H1 (cell line): ENCODE results near the gene NAGS. TPM values are rescaled to one million over a fixed set of nuclear protein-coding genes. Genes with fewer than 3 reads are reported as not detected.

ENCODE experiments used
- CTCF ChIA-PET: fragments of 300-600 bp; sonication (Branson Sonifier 250); formaldehyde crosslinking; loops from one replicate; lab custom pipeline; 2021; ENCODE audit not compliant: partially characterized antibody; lab: Charles Lee
- POLR2A ChIA-PET: fragments of 300-600 bp; sonication (Branson Sonifier 250); formaldehyde crosslinking; loops from one replicate; lab custom pipeline; 2021; ENCODE audit warnings: inconsistent platforms; ENCODE audit not compliant: partially characterized antibody; lab: Charles Lee
- DNase-seq, 2 experiments: peaks; one replicate each; pipeline versions ENCODE4 v3.0.0 to v3.0.0-alpha.2; 2010 to 2022; ENCODE audit warnings: low spot score in 2 of 2, low read depth in 1 of 2, mixed read lengths in 1 of 2
- FAIRE-seq: peaks from 2 replicates; lab custom pipeline; 2011; peaks lifted over from hg19 to GRCh38; lab: Jason Lieb, UNC
- H2AFZ ChIP-seq: 2 replicates; pipeline ENCODE4 v1.8.1; 2012; ENCODE audit warnings: low read length, inconsistent platforms
- H2AK5ac ChIP-seq: 2 replicates; pipeline ENCODE4 v1.6.1; 2013; ENCODE audit warnings: low read depth, low read length
- H2BK120ac ChIP-seq: replicated peaks from 2 replicates; pipeline ENCODE3; 2013; ENCODE audit warnings: low read depth, low read length, inconsistent platforms
- H2BK12ac ChIP-seq: 2 replicates; pipeline ENCODE4 v1.6.1; 2013; ENCODE audit warnings: low read depth, low read length
- H2BK15ac ChIP-seq: 2 replicates; pipeline ENCODE4 v1.6.1; 2013; ENCODE audit warnings: low read length
- H2BK20ac ChIP-seq: 2 replicates; pipeline ENCODE4 v1.6.1; 2013; ENCODE audit warnings: low read length
- H2BK5ac ChIP-seq: 2 replicates; pipeline ENCODE4 v1.6.1; 2013; ENCODE audit warnings: low read depth, low read length
- H3K14ac ChIP-seq: 2 replicates; pipeline ENCODE4 v1.6.1; 2013; ENCODE audit warnings: inconsistent platforms; ENCODE audit not compliant: insufficient read length
- H3K18ac ChIP-seq: 2 replicates; pipeline ENCODE4 v1.6.1; 2013; ENCODE audit warnings: low read length; ENCODE audit errors: extremely low read depth
- H3K23ac ChIP-seq: 2 replicates; pipeline ENCODE4 v1.6.1; 2013; ENCODE audit warnings: inconsistent platforms; ENCODE audit not compliant: insufficient read length
- H3K23me2 ChIP-seq: 2 replicates; pipeline ENCODE4 v1.6.1; 2013; ENCODE audit warnings: low read depth, low read length
- H3K27ac ChIP-seq: 2 replicates; pipeline ENCODE4 v1.6.1; 2011; ENCODE audit warnings: low read depth, low read length, inconsistent platforms
- H3K27me3 ChIP-seq, 4 experiments: replicated peaks in 1 of 4; 1 replicate in 1 of 4; 2 replicates in 3 of 4; pipeline versions ENCODE4 v1.6.1 to v1.8.1; 2011 to 2013; ENCODE audit warnings: low read length in 3 of 4, mild to moderate bottlenecking in 3 of 4, inconsistent platforms in 2 of 4, mixed read lengths in 2 of 4, moderate library complexity in 1 of 4; ENCODE audit not compliant: control insufficient read depth in 3 of 4, insufficient read depth in 3 of 4; ENCODE audit errors: extremely low read depth in 1 of 4
- H3K36me3 ChIP-seq, 4 experiments: 2 replicates each; pipeline versions ENCODE4 v1.6.1 to v1.8.1; 2011 to 2013; ENCODE audit warnings: mild to moderate bottlenecking in 4 of 4, low read length in 3 of 4, moderate library complexity in 2 of 4, control low read depth in 1 of 4, inconsistent platforms in 1 of 4; ENCODE audit not compliant: insufficient read depth in 4 of 4, control insufficient read depth in 2 of 4
- H3K4ac ChIP-seq: replicated peaks from 2 replicates; pipeline ENCODE3; 2013; ENCODE audit warnings: low read length, low read depth, mixed read lengths, inconsistent platforms; ENCODE audit not compliant: insufficient read length
- H3K4me1 ChIP-seq, 4 experiments: replicated peaks in 1 of 4; 1 replicate in 1 of 4; 2 replicates in 3 of 4; pipeline versions ENCODE4 v1.6.1 to v1.8.1; 2011 to 2013; ENCODE audit warnings: low read length in 3 of 4, inconsistent platforms in 2 of 4, mixed read lengths in 1 of 4; ENCODE audit not compliant: insufficient read depth in 4 of 4, control insufficient read depth in 3 of 4
- H3K4me2 ChIP-seq, 2 experiments: 2 replicates each; pipeline versions ENCODE4 v1.6.1 to v1.8.1; 2011 to 2013; ENCODE audit warnings: low read depth in 2 of 2, low read length in 2 of 2, control low read depth in 1 of 2, inconsistent platforms in 1 of 2, mild to moderate bottlenecking in 1 of 2; ENCODE audit not compliant: insufficient read depth in 1 of 2
- H3K4me3 ChIP-seq, 4 experiments: fragments of 200-600, 300-600 bp in 1 of 4; sonication (generic), shearing (Covaris generic), sonication (Bioruptor Twin) in 1 of 4; 2 replicates each; pipeline versions ENCODE4 v1.5.1 to v1.8.1; 2011 to 2016; ENCODE audit warnings: low read length in 4 of 4, low read depth in 3 of 4, control low read depth in 2 of 4, inconsistent platforms in 2 of 4, mild to moderate bottlenecking in 2 of 4, mixed read lengths in 1 of 4, moderate library complexity in 1 of 4; ENCODE audit not compliant: insufficient read depth in 2 of 4; ENCODE audit errors: extremely low read depth in 1 of 4
- H3K56ac ChIP-seq: replicated peaks from 2 replicates; pipeline ENCODE3; 2013; ENCODE audit warnings: low read depth, mild to moderate bottlenecking, mixed read lengths, low read length, inconsistent platforms; ENCODE audit not compliant: insufficient read length
- H3K79me1 ChIP-seq: 2 replicates; pipeline ENCODE4 v1.6.1; 2013; ENCODE audit warnings: low read depth, low read length, control low read depth
- H3K79me2 ChIP-seq, 2 experiments: 2 replicates each; pipeline versions ENCODE4 v1.6.1 to v1.8.1; 2012 to 2013; ENCODE audit warnings: low read length in 2 of 2, mild to moderate bottlenecking in 2 of 2, inconsistent platforms in 1 of 2; ENCODE audit not compliant: insufficient read depth in 2 of 2, control insufficient read depth in 1 of 2
- H3K9ac ChIP-seq, 4 experiments: replicated peaks in 1 of 4; 1 replicate in 1 of 4; 2 replicates in 3 of 4; pipeline versions ENCODE4 v1.6.1 to v1.8.1; 2011 to 2013; ENCODE audit warnings: low read depth in 3 of 4, low read length in 3 of 4, control low read depth in 2 of 4, mild to moderate bottlenecking in 2 of 4, moderate library complexity in 2 of 4, inconsistent platforms in 1 of 4; ENCODE audit errors: extremely low read depth in 1 of 4
- H3K9me3 ChIP-seq, 2 experiments: 2 replicates each; pipeline versions ENCODE4 v1.6.1 to v1.8.1; 2012 to 2013; ENCODE audit warnings: mild to moderate bottlenecking in 2 of 2, moderate library complexity in 2 of 2, control low read depth in 1 of 2, inconsistent platforms in 1 of 2, low read depth in 1 of 2, low read length in 1 of 2, mixed read lengths in 1 of 2; ENCODE audit not compliant: insufficient read depth in 2 of 2
- H4K20me1 ChIP-seq, 2 experiments: replicated peaks in 1 of 2; 2 replicates each; pipeline versions ENCODE3 to v1.8.1; 2011 to 2013; ENCODE audit warnings: inconsistent platforms in 2 of 2, low read length in 2 of 2, mild to moderate bottlenecking in 1 of 2; ENCODE audit not compliant: insufficient read depth in 2 of 2, control insufficient read depth in 1 of 2
- H4K5ac ChIP-seq: 2 replicates; pipeline ENCODE4 v1.6.1; 2013; ENCODE audit warnings: low read length, low read depth, mixed read lengths, inconsistent platforms; ENCODE audit not compliant: insufficient read length
- H4K8ac ChIP-seq: 2 replicates; pipeline ENCODE4 v1.8.0; 2013; ENCODE audit warnings: mild to moderate bottlenecking, moderate library complexity, low read length, inconsistent platforms; ENCODE audit not compliant: insufficient read depth; ENCODE audit errors: extremely low read depth
- H4K91ac ChIP-seq: replicated peaks from 2 replicates; pipeline ENCODE3; 2013; ENCODE audit warnings: low read length, mixed read lengths, inconsistent platforms; ENCODE audit not compliant: insufficient read length
- ASH2L ChIP-seq: fragments of 200-600, 300-600 bp; sonication (generic); IDR thresholded peaks from one replicate; pipeline ENCODE4 v1.7.1; 2017; ENCODE audit warnings: low read length
- BACH1 ChIP-seq: IDR thresholded peaks from 2 replicates; pipeline ENCODE4 v1.6.1; 2012; ENCODE audit warnings: low read length, improper control_type of control experiment
- CBX8 ChIP-seq: fragments of 300-800, 300-1000 bp; sonication (generic); IDR thresholded peaks from 2 replicates; pipeline ENCODE4 v1.7.1; 2016; ENCODE audit warnings: low read depth, low read length, borderline replicate concordance
- CEBPB ChIP-seq: IDR thresholded peaks from 2 replicates; pipeline ENCODE4 v1.6.1; 2012; ENCODE audit warnings: low read depth, low read length
- CHD2 ChIP-seq: IDR thresholded peaks from 2 replicates; pipeline ENCODE4 v1.6.1; 2012; ENCODE audit warnings: low read length, improper control_type of control experiment
- CTBP2 ChIP-seq: IDR thresholded peaks from 2 replicates; pipeline ENCODE4 v1.7.0; 2011; ENCODE audit warnings: borderline replicate concordance, mild to moderate bottlenecking, moderate library complexity, mixed read lengths, low read length; ENCODE audit not compliant: insufficient read depth, insufficient read length
- HDAC6 ChIP-seq: IDR thresholded peaks from one replicate; pipeline ENCODE4 v1.7.1; 2012; ENCODE audit warnings: low read depth, mild to moderate bottlenecking, inconsistent platforms, low read length, moderate library complexity
- POU5F1 ChIP-seq: IDR thresholded peaks from 2 replicates; pipeline ENCODE4 v1.6.1; 2011; ENCODE audit warnings: low read depth, mild to moderate bottlenecking, low read length, moderate library complexity
- SIRT6 ChIP-seq: IDR thresholded peaks from one replicate; pipeline ENCODE4 v1.7.1; 2012; ENCODE audit warnings: low read length, inconsistent platforms
- TEAD4 ChIP-seq: IDR thresholded peaks from 2 replicates; pipeline ENCODE4 v1.6.1; 2012; ENCODE audit warnings: low read depth, low read length, inconsistent platforms, mixed read lengths
- WGBS, 2 experiments: shearing (Covaris generic) in 1 of 2; methylation state at CpG; one replicate each; pipeline versions ENCODE4 v1.1.6 to v1.1.7; 2013 to 2015; ENCODE audit warnings: low lambda C conversion rate in 2 of 2, mixed read lengths in 2 of 2, inconsistent platforms in 1 of 2, low coverage in 1 of 2, missing lambda C conversion rate in 1 of 2; ENCODE audit not compliant: insufficient replicate concordance in 2 of 2, insufficient coverage in 1 of 2, insufficient read length in 1 of 2; ENCODE audit errors: extremely low coverage in 1 of 2, missing lambda C conversion rate in 1 of 2; 5-methylcytosine and 5-hydroxymethylcytosine counted together
- polyA plus RNA-seq, 7 experiments: library from polyadenylated mRNA; depleted of rRNA in 3 of 7; stranded (reverse) in 5 of 7; unstranded in 2 of 7; fragments of >200 nt in 5 of 7; fragments of 200-250 nt in 2 of 7; gene quantifications; 1 replicate in 5 of 7; 2 replicates in 1 of 7; 4 replicates in 1 of 7; pipeline versions ENCODE4 v1.2.1 to v1.2.3, GENCODE V29; 2011 to 2013; ENCODE audit warnings: missing spikeins in 2 of 7, mixed read lengths in 2 of 7
- total RNA-seq: library from RNA; stranded (reverse); fragmentation: NEBNext Ultra II Directional; extraction: Animal tissue kit (Norgen Biotek cat#: 25700); gene quantifications from 2 replicates; pipeline ENCODE4 v1.2.1, GENCODE V29; 2021

Gene NAGS
- total and polyA plus RNA-seq, 2 of the 8 experiments (the other 6 are each of a cell fraction or from before 2014, with no cell fraction given): 4.0 to 5.1 TPM

DNA sequence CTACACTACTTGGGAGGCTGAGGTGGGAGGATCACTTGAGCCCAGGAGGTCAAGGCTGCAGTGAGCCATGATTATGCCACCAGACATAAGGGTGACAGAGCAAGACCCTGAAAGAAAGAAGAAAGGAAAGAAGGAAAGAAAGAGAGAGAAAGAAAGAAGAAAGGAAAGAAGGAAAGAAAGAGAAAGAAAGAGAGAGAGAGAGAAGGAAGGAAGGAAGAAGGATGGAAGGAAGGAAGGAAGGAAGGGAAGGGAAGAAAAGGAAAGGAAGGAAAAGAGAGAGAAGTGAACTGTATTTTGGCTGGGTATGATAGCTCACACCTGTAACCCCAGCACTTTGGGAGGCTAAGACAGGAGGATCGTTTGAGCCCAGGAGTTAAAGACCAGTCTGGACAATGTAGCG lies 26.3 kb upstream of the NAGS start:
- no peak overlapping the region for H3K4ac ChIP-seq
- H4K20me1 ChIP-seq: no peaks in the 10 kb centered on the region
- no peak overlapping the region for H2BK120ac ChIP-seq
- no peak overlapping the region for H2AFZ ChIP-seq
- no peaks in the 10 kb centered on the region for H3K23me2 ChIP-seq
- H3K9ac ChIP-seq: no peak overlapping the region
- FAIRE-seq: no peak
- peaks cover 0 to 5% (median 4%) of the 10 kb centered on the region in 4 experiments; a peak in 3 of 7 replicates for H3K27me3 ChIP-seq
- H2BK15ac ChIP-seq: no peak overlapping the region
- WGBS, 2 experiments: 73% methylated on average over 2 of the region's 2 CpGs; no CpG with 5 or more reads in 1 of the 2 experiments
- no peak for DNase-seq
- no peak overlapping the region for H3K14ac ChIP-seq
- ChIA-PET CTCF (no interaction called here), POLR2A (no interaction called here)
- H4K8ac ChIP-seq: no peak overlapping the region
- no peak overlapping the region for H2BK5ac ChIP-seq
- no peak overlapping the region for H2AK5ac ChIP-seq
- no peak overlapping the region for H4K91ac ChIP-seq
- no peaks in the 10 kb centered on the region for H3K79me2 ChIP-seq
- TF ChIP-seq CEBPB: no peak
- TF ChIP-seq CBX8: no peak
- no peak for TF ChIP-seq CTBP2
- no peak for TF ChIP-seq TEAD4
- TF ChIP-seq BACH1: no peak
- no peak for TF ChIP-seq POU5F1
- no peak for TF ChIP-seq ASH2L
- TF ChIP-seq CHD2: no peak
- TF ChIP-seq SIRT6: no peak
- TF ChIP-seq HDAC6: no peak
- H3K4me1 ChIP-seq: no peaks in the 10 kb centered on the region
- no peak overlapping the region for H3K18ac ChIP-seq
- no peaks in the 10 kb centered on the region for H3K79me1 ChIP-seq
- no peak overlapping the region for H3K56ac ChIP-seq
- H4K5ac ChIP-seq: no peak overlapping the region
- no peak overlapping the region for H3K23ac ChIP-seq
- H2BK20ac ChIP-seq: no peak overlapping the region
- no peaks in the 10 kb centered on the region for H3K9me3 ChIP-seq
- no peak overlapping the region for H3K27ac ChIP-seq
- H3K4me2 ChIP-seq: no peak overlapping the region
- H3K4me3 ChIP-seq: no peak overlapping the region
- no peaks in the 10 kb centered on the region for H3K36me3 ChIP-seq
- H2BK12ac ChIP-seq: no peak overlapping the region
